Measurements from ENCODE around the gene NUP50.

Gene NUP50

GRCh38 chr22:45196926-45197605 lies 33.3 kb downstream of the NUP50 start:
- no peak for DNase-seq

- DNase-seq: no peak
Measured at GRCh38 chr22:45197606-45198462, 34.1 kb downstream of the NUP50 start.

- no peak for DNase-seq
Measured at GRCh38 chr22:45198463-45198795, 34.7 kb downstream of the NUP50 start.

- no peak for DNase-seq
Measured at GRCh38 chr22:45199723-45200122, 36.0 kb downstream of the NUP50 start.

GRCh38 chr22:45200230-45200629 lies 36.5 kb downstream of the NUP50 start:
- no peak for DNase-seq

- DNase-seq: no peak
Measured at GRCh38 chr22:45200860-45201511, 37.3 kb downstream of the NUP50 start.

- DNase-seq: no peak
Measured at GRCh38 chr22:45201678-45202332, 38.1 kb downstream of the NUP50 start.

- DNase-seq: no peak
Measured at GRCh38 chr22:45202333-45203149, 38.8 kb downstream of the NUP50 start.

GRCh38 chr22:45203150-45203951 lies 39.6 kb downstream of the NUP50 start:
- no peak for DNase-seq

- DNase-seq: no peak
Measured at GRCh38 chr22:45204241-45204640, 40.5 kb downstream of the NUP50 start.

GRCh38 chr22:45204819-45205218 lies 41.1 kb downstream of the NUP50 start:
- no peak for DNase-seq

- DNase-seq: no peak
Measured at GRCh38 chr22:45205276-45205925, 41.7 kb downstream of the NUP50 start.

GRCh38 chr22:45206233-45206632 lies 42.5 kb downstream of the NUP50 start:
- no peak for DNase-seq

GRCh38 chr22:45207533-45207932 lies 43.8 kb downstream of the NUP50 start:
- no peak for DNase-seq

- no peak for DNase-seq
Measured at GRCh38 chr22:45207981-45208664, 44.4 kb downstream of the NUP50 start.

GRCh38 chr22:45208696-45208992 lies 44.9 kb downstream of the NUP50 start:
- no peak for DNase-seq

GRCh38 chr22:45208993-45209838 lies 45.5 kb downstream of the NUP50 start:
- DNase-seq: no peak

GRCh38 chr22:45210174-45210573 lies 46.4 kb downstream of the NUP50 start:
- DNase-seq: no peak

- DNase-seq: no peak
Measured at GRCh38 chr22:45210577-45210976, 46.9 kb downstream of the NUP50 start.

- DNase-seq: no peak
Measured at GRCh38 chr22:45210991-45211390, 47.3 kb downstream of the NUP50 start.
